Ovary (tissue), 9 donors: ENCODE results near the gene BTN2A1. TPM values are rescaled to one million over a fixed set of nuclear protein-coding genes. Genes with fewer than 3 reads are reported as not detected.

Experiments
- DNase-seq, 5 donors: peaks; one replicate each; pipeline ENCODE4 v3.0.0-alpha.2; 2019 to 2020
- H3K27ac ChIP-seq, 2 donors: fragments of 200-600 bp; one replicate each; pipeline versions ENCODE4 v1.5.1 to v1.8.0; 2019 to 2022
- H3K27me3 ChIP-seq: fragments of 200-600 bp; one replicate; pipeline ENCODE4 v1.8.0; 2022
- H3K36me3 ChIP-seq: fragments of 200-600 bp; sonication (generic); one replicate; pipeline ENCODE4 v1.5.1; 2019
- H3K4me1 ChIP-seq: one replicate; pipeline ENCODE4 v1.8.1; 2013; ENCODE audit warnings: mild to moderate bottlenecking, moderate library complexity; ENCODE audit not compliant: insufficient read depth
- H3K4me3 ChIP-seq: fragments of 200-600 bp; sonication (generic); one replicate; pipeline ENCODE4 v1.5.1; 2017
- H3K9me3 ChIP-seq, 2 donors: fragments of 200-600 bp in 1 of 2; sonication (generic) in 1 of 2; one replicate each; pipeline versions ENCODE4 v1.5.1 to v1.8.1; 2013 to 2019; ENCODE audit warnings: mild to moderate bottlenecking in 1 of 2, moderate library complexity in 1 of 2
- CTCF ChIP-seq, 3 donors: fragments of 450-650 bp in 2 of 3; fragments of 200-600 bp in 1 of 3; IDR thresholded peaks; one replicate each; pipeline versions ENCODE4 v1.5.1 to v1.8.0; 2016 to 2022; ENCODE audit warnings: antibody characterized with exemption in 3 of 3, mild to moderate bottlenecking in 1 of 3
- EP300 ChIP-seq: sonication (generic); formaldehyde crosslinking; IDR thresholded peaks from one replicate; pipeline ENCODE4 v1.6.1; 2017; ENCODE audit warnings: antibody characterized with exemption
- POLR2A ChIP-seq: fragments of 450-650 bp; IDR thresholded peaks from one replicate; pipeline ENCODE4 v1.6.1; 2017; ENCODE audit warnings: antibody characterized with exemption, mild to moderate bottlenecking, moderate library complexity
- WGBS, 3 donors: extraction: QIAGEN DNeasy Blood & Tissue Kit in 1 of 3; methylation state at CpG; one replicate each; pipeline versions ENCODE4 v1.1.5 to v1.1.7; 2013 to 2017; 5-methylcytosine and 5-hydroxymethylcytosine counted together
- intact Hi-C, 4 donors: fragments of 100-400 bp; cut with DNase I; formaldehyde crosslinking; loops; one replicate each; pipeline versions ENCODE4 v1.11.0 to v1.15.1; 2022 to 2023
- polyA plus RNA-seq, 2 donors: library from polyadenylated mRNA; stranded (reverse); fragments of 200-250 nt in 1 of 2; fragments of 350-450 nt in 1 of 2; fragmentation: Illumina TruSeq in 1 of 2; extraction: RNeasy Lipid Tissue Mini Kit (QIAGEN cat#74804) in 1 of 2; gene quantifications; one replicate each; pipeline ENCODE4 v1.2.3, GENCODE V29; 2013 to 2014
- total RNA-seq, 7 donors: library from RNA; depleted of rRNA in 2 of 7; stranded (reverse); fragments of >200 nt in 2 of 7; fragmentation: NEBNext Ultra II Directional in 3 of 7; extraction: Animal tissue kit (Norgen Biotek cat#: 25700) in 3 of 7; gene quantifications; one replicate each; pipeline versions ENCODE4 v1.1.0 to v1.2.4, GENCODE V29; 2016 to 2023
- donor health status: DM: no; HTN: no; CAD: no; lungs with moderate emphysema.
- donor health status: DM: no; HTN: no; CAD: no.
- donor health status: Bipolar disorder and iron deficiency.
- donor health status: DM: yes; HTN: yes; CAD: no.
- donor health status: DM: no; HTN: no; CAD: no.
- donor health status: DM: yes; HTN: yes; CAD: no.

Gene BTN2A1
- total and polyA plus RNA-seq, 9 donors: 9.0 to 33.3 (median 18.8) TPM

GRCh38 chr6:26437550-26437949 is 20.2 kb upstream of the BTN2A1 start:
- WGBS, 3 donors: 88 to 93% (median 89%) methylated on average over 1 of the region's 1 CpG
- DNase-seq: no peak
- H3K9me3 ChIP-seq: no peaks in the 10 kb centered on the region
- no peaks in the 10 kb centered on the region for H3K36me3 ChIP-seq
- no peak for TF ChIP-seq EP300
- no peak for TF ChIP-seq POLR2A
- no peak for TF ChIP-seq CTCF (IDR thresholded peaks at IDR 0.05)
- H3K27ac ChIP-seq: no peak overlapping the region
- H3K27me3 ChIP-seq: no peaks in the 10 kb centered on the region
- H3K4me3 ChIP-seq: no peak overlapping the region
- intact Hi-C loops: no loop called here
- H3K4me1 ChIP-seq: peaks cover 4% of the 10 kb centered on the region

- Histone ChIP-seq H3K27ac (no peak overlapping the region), H3K4me1 (peaks cover 4% of the 10 kb centered on the region), H3K4me3 (no peak overlapping the region), H3K36me3 (no peaks in the 10 kb centered on the region), H3K9me3 (no peaks in the 10 kb centered on the region), H3K27me3 (no peaks in the 10 kb centered on the region)
- 95 to 100% (median 98%) methylated on average over 1 of the region's 1 CpG for WGBS, 3 donors
- DNase-seq: no peak
- intact Hi-C loops: no loop called here
- no peak for TF ChIP-seq CTCF (IDR thresholded peaks at IDR 0.05)
- no peak for TF ChIP-seq POLR2A
- TF ChIP-seq EP300: no peak
Observed at GRCh38 chr6:26438000-26438399, 19.8 kb upstream of the BTN2A1 start.

GRCh38 chr6:26439151-26440125 is 18.3 kb upstream of the BTN2A1 start:
- peak overlapping the region; percentile 79 to 86 for H3K27ac ChIP-seq
- no peaks in the 10 kb centered on the region for H3K36me3 ChIP-seq
- H3K9me3 ChIP-seq: no peaks in the 10 kb centered on the region
- H3K4me3 ChIP-seq: peak overlapping the region; percentile 58
- peaks cover 4% of the 10 kb centered on the region for H3K4me1 ChIP-seq
- 51 to 57% (median 53%) methylated on average over 7 of the region's 7 CpGs for WGBS, 3 donors
- DNase-seq: no peak
- TF ChIP-seq CTCF (IDR thresholded peaks at IDR 0.05): no peak
- no peak for TF ChIP-seq POLR2A
- TF ChIP-seq EP300: no peak
- no peaks in the 10 kb centered on the region for H3K27me3 ChIP-seq
- intact Hi-C loops: no loop called here

- TF ChIP-seq EP300 (no peak), POLR2A (no peak), CTCF (IDR thresholded peaks at IDR 0.05) (no peak)
- intact Hi-C loops: no loop called here
Observed at GRCh38 chr6:26440977-26441358, 16.8 kb upstream of the BTN2A1 start.

More at GRCh38 chr6:26440977-26441358, 16.8 kb upstream of the BTN2A1 start:
- no peaks in the 10 kb centered on the region for H3K36me3 ChIP-seq
- no peaks in the 10 kb centered on the region for H3K9me3 ChIP-seq
- peak overlapping the region; percentile 58 for H3K4me3 ChIP-seq
- H3K4me1 ChIP-seq: peaks cover 4% of the 10 kb centered on the region
- no peaks in the 10 kb centered on the region for H3K27me3 ChIP-seq
- peak overlapping the region; percentile 79 to 86 for H3K27ac ChIP-seq
- no peak for DNase-seq
- WGBS, 3 donors: 6 to 11% (median 7%) methylated on average over 2 of the region's 2 CpGs
